ENCODE data around the gene MCMBP. TPM values are rescaled to one million over a fixed set of nuclear protein-coding genes. Genes with fewer than 3 reads are reported as not detected.

The MCMBP gene
- total RNA-seq, 1 experiment from 2014 or later: 87.1 TPM

GRCh38 chr10:119811122-119811521 is 61.5 kb downstream of the MCMBP start:
- Histone ChIP-seq H2BK12ac (ENCODE audit: insufficient read length, low read depth, low read length) (no peak overlapping the region), H4K91ac (ENCODE audit: insufficient read length, low read depth, low read length) (no peak overlapping the region), H3K79me2 (ENCODE audit: insufficient read depth, low read length) (no peaks in the 10 kb centered on the region), H3T11ph (ENCODE audit: low read length) (no peak overlapping the region), H4K20me1 (ENCODE audit: control insufficient read depth, insufficient read depth, insufficient read length) (no peaks in the 10 kb centered on the region), H3K4ac (ENCODE audit: low read depth, low read length) (no peak overlapping the region), H2BK20ac (ENCODE audit: low read depth, low read length, poor library complexity, severe bottlenecking) (no peak overlapping the region), H3K23ac (ENCODE audit: insufficient read length, low read depth, low read length) (no peak overlapping the region), H3K9me3 (ENCODE audit: control insufficient read depth, low read depth, low read length) (no peaks in the 10 kb centered on the region), H3K56ac (ENCODE audit: insufficient read length, low read depth, low read length) (no peak overlapping the region), H4K8ac (replicated peaks; ENCODE audit: insufficient read length, low read depth, low read length) (no peak overlapping the region), H2BK15ac (ENCODE audit: low read depth, low read length) (no peak overlapping the region), H3K14ac (ENCODE audit: insufficient read depth, low read length) (no peak overlapping the region), H2BK5ac (ENCODE audit: insufficient read length, low read length) (no peak overlapping the region), H3K4me1 (ENCODE audit: insufficient read depth, low read length) (no peaks in the 10 kb centered on the region), H3K23me2 (ENCODE audit: insufficient read length, low read depth, low read length, poor library complexity, severe bottlenecking) (no peaks in the 10 kb centered on the region), H2AK5ac (ENCODE audit: insufficient read length, low read length) (no peak overlapping the region), H3K18ac (ENCODE audit: insufficient read length, low read depth, low read length) (no peak overlapping the region), H3K79me1 (ENCODE audit: insufficient read depth, low read depth, low read length, poor library complexity, severe bottlenecking) (no peaks in the 10 kb centered on the region), H3K9ac (ENCODE audit: extremely low read depth, insufficient read length, low read length) (no peak overlapping the region), H2BK120ac (ENCODE audit: low read depth, low read length, poor library complexity, severe bottlenecking) (no peak overlapping the region), H3K27me3 (ENCODE audit: insufficient read depth, low read length) (no peaks in the 10 kb centered on the region), H3K4me2 (ENCODE audit: insufficient read depth, insufficient read length, low read length) (no peak overlapping the region), H3K27ac (ENCODE audit: insufficient read length, low read depth, low read length) (no peak overlapping the region), H4K5ac (ENCODE audit: insufficient read length, low read depth, low read length) (no peak overlapping the region), H2AFZ (ENCODE audit: low read length) (no peak overlapping the region)
- Mint-ChIP-seq H3K4me1 (no peaks in the 10 kb centered on the region), H3K9me3 (no peaks in the 10 kb centered on the region), H3K27me3 (ENCODE audit: low read depth) (no peaks in the 10 kb centered on the region), H3K36me3 (ENCODE audit: insufficient read depth in 1 of 3, low read depth in 3 of 3) (peaks cover 6 to 17% (median 11%) of the 10 kb centered on the region in 3 experiments; a peak in 6 of 7 replicates), H3K27ac (no peak overlapping the region), H3K4me3 (no peak overlapping the region)
- no CpG with 5 or more reads among the region's 4 CpGs for WGBS (ENCODE audit: extremely low coverage, insufficient read length, low lambda C conversion rate)
- TF ChIP-seq CTCF (conservative IDR thresholded peaks at IDR 0.05): no peak
- DNase-seq: no peak
